Endothelial cell of umbilical vein (primary cell): ENCODE measurements around the gene UNC5B. TPM values are rescaled to one million over a fixed set of nuclear protein-coding genes. Genes with fewer than 3 reads are reported as not detected.

Source experiments
- BruUV-seq: library from RNA; stranded (reverse); fragments of 400-500 nt; replicated peaks from 2 replicates; lab custom pipeline; 2021; lab: Mats Ljungman, UMichigan
- CTCF ChIA-PET: fragments of 300-600, 350-600 bp; sonication (Branson Sonifier 250); formaldehyde crosslinking; loops from one replicate; lab custom pipeline; 2021; ENCODE audit warnings: antibody characterized with exemption, inconsistent platforms; lab: Charles Lee
- POLR2A ChIA-PET: fragments of 300-600, 350-600 bp; sonication (Branson Sonifier 250); formaldehyde crosslinking; loops from one replicate; lab custom pipeline; 2021; ENCODE audit warnings: antibody characterized with exemption, inconsistent platforms; lab: Charles Lee
- DNase-seq: peaks from one replicate; pipeline ENCODE4 v3.0.0-alpha.2; 2011; ENCODE audit warnings: low read depth, low spot score
- FAIRE-seq: peaks from 2 replicates; lab custom pipeline; 2011; peaks lifted over from hg19 to GRCh38; lab: Jason Lieb, UNC
- H2AFZ ChIP-seq: 2 replicates; pipeline ENCODE4 v1.6.0; 2012; ENCODE audit warnings: low read depth, low read length, control low read depth, inconsistent platforms
- H3K27ac ChIP-seq: 2 replicates; pipeline ENCODE4 v1.5.1; 2011; ENCODE audit warnings: low read depth, mild to moderate bottlenecking, control low read depth, low read length, moderate library complexity; ENCODE audit not compliant: insufficient read depth
- H3K27me3 ChIP-seq, 2 experiments: 2 replicates each; pipeline versions ENCODE4 v1.6.0 to v1.6.1; 2011; ENCODE audit warnings: low read length in 2 of 2, mixed read lengths in 1 of 2; ENCODE audit not compliant: control insufficient read depth in 2 of 2, insufficient read depth in 2 of 2
- H3K36me3 ChIP-seq, 2 experiments: 2 replicates in 1 of 2; 3 replicates in 1 of 2; pipeline ENCODE4 v1.5.1; 2011; ENCODE audit warnings: low read length in 2 of 2, mild to moderate bottlenecking in 1 of 2, moderate library complexity in 1 of 2; ENCODE audit not compliant: control insufficient read depth in 2 of 2, insufficient read depth in 2 of 2; ENCODE audit errors: extremely low read depth in 1 of 2
- H3K4me1 ChIP-seq: 3 replicates; pipeline ENCODE4 v1.5.1; 2011; ENCODE audit warnings: mild to moderate bottlenecking, low read length; ENCODE audit not compliant: control insufficient read depth, insufficient read depth; ENCODE audit errors: extremely low read depth
- H3K4me2 ChIP-seq: 2 replicates; pipeline ENCODE4 v1.6.1; 2011; ENCODE audit warnings: low read length, control low read depth, mixed read lengths; ENCODE audit not compliant: insufficient read depth
- H3K4me3 ChIP-seq, 3 experiments: fragments of 200-600 bp in 1 of 3; sonication (generic), shearing (Covaris generic) in 1 of 3; replicated peaks in 1 of 3; 2 replicates each; pipeline ENCODE4 v1.5.1; 2011 to 2016; ENCODE audit warnings: control low read depth in 3 of 3, low read length in 3 of 3, mild to moderate bottlenecking in 2 of 3, inconsistent platforms in 1 of 3, low read depth in 1 of 3, moderate library complexity in 1 of 3; ENCODE audit not compliant: insufficient read depth in 1 of 3
- H3K79me2 ChIP-seq: 2 replicates; pipeline ENCODE4 v1.6.0; 2012; ENCODE audit warnings: low read length, inconsistent platforms; ENCODE audit not compliant: control insufficient read depth, insufficient read depth
- H3K9ac ChIP-seq: replicated peaks from 2 replicates; pipeline ENCODE3; 2011; ENCODE audit warnings: low read length, control low read depth; ENCODE audit not compliant: insufficient read depth; ENCODE audit errors: extremely low read depth
- H3K9me1 ChIP-seq: replicated peaks from 3 replicates; pipeline ENCODE4 v1.6.0; 2011; ENCODE audit warnings: mild to moderate bottlenecking, low read length; ENCODE audit not compliant: control insufficient read depth, insufficient read depth; ENCODE audit errors: extremely low read depth
- H3K9me3 ChIP-seq: replicated peaks from 2 replicates; pipeline ENCODE4 v1.5.1; 2012; ENCODE audit warnings: low read length, inconsistent platforms; ENCODE audit not compliant: control insufficient read depth, insufficient read depth
- H4K20me1 ChIP-seq: replicated peaks from 2 replicates; pipeline ENCODE3; 2011; ENCODE audit warnings: mild to moderate bottlenecking, low read length; ENCODE audit not compliant: control insufficient read depth, insufficient read depth; ENCODE audit errors: extremely low read depth
- EZH2 ChIP-seq: IDR thresholded peaks from 2 replicates; pipeline ENCODE4 v1.6.1; 2012; ENCODE audit warnings: borderline replicate concordance, low read depth, mild to moderate bottlenecking, moderate library complexity, low read length, inconsistent platforms; ENCODE audit not compliant: severe bottlenecking
- MYC ChIP-seq: IDR thresholded peaks from one replicate; pipeline ENCODE4 v1.6.1; 2011; ENCODE audit warnings: mild to moderate bottlenecking, low read depth, low read length
- POLR2A ChIP-seq: IDR thresholded peaks from 2 replicates; pipeline ENCODE4 v1.6.1; 2012; ENCODE audit warnings: low read depth, mild to moderate bottlenecking, control low read depth, low read length
- dilution Hi-C: fragments of 300-500 bp; cut with MboI; formaldehyde crosslinking; loops from one replicate; pipeline ENCODE4 v1.15.0; 2019; ENCODE audit warnings: low sequenced_read_pairs; ENCODE audit not compliant: extremely low pct_ligation_motif_present
- intact Hi-C: fragments of 100-400 bp; cut with micrococcal nuclease; formaldehyde crosslinking; loops from one replicate; pipeline ENCODE4 v1.10.0; 2022
- polyA plus RNA-seq, 4 experiments: library from polyadenylated mRNA; depleted of rRNA in 3 of 4; stranded (reverse) in 3 of 4; unstranded in 1 of 4; fragments of >200 nt; gene quantifications; 2 replicates each; pipeline versions ENCODE4 v1.2.1 to v1.2.3, GENCODE V29; 2011 to 2012; ENCODE audit warnings: missing spikeins in 1 of 4
- total RNA-seq: library from RNA; stranded (reverse); gene quantifications from 2 replicates; pipeline ENCODE4 v1.2.3, GENCODE V29; 2021

UNC5B gene
- total and polyA plus RNA-seq, 2 donors (not counting 3 experiments of a cell fraction or from before 2014, with no cell fraction given), result 0.39 to 2.5 TPM

DNA sequence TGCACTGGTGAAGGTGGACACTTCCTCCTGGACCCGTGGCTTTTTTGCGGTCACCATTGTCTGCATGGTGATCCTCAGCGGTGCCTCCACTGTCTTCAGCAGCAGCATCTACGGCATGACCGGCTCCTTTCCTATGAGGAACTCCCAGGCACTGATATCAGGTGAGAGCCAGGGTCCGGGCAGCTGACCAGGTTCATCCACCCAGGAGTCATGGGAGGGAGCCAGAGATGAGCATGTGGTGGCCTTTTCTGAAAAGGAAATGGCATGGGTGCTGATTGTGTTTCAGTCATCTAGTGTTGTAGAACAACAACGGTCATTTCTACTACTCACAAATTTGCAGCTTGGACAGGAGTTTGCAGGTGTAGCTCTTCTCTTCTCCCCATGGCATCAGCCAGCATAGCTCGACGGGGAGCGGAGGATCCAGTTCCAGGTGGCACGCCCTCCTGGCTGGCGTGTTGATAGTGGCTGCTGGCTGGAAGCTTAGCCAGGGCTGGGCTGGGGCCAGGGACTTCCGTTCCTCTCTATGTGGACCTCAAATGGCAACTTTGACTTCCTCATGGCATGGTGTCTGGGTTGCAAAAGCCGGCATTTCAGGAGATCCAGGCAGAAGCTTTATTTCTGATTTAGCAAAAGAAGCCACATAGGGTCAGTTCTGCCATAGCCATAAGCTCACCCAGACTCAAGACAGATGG is 139.4 kb downstream of the UNC5B start:
- POLR2A ChIA-PET, result no interaction called here
- H3K4me3 ChIP-seq, result no peak overlapping the region
- no peaks in the 10 kb centered on the region for H3K36me3 ChIP-seq
- dilution Hi-C loops (no loop called here), intact Hi-C loops (no loop called here)
- H2AFZ ChIP-seq, result no peak overlapping the region
- no TSS peak for BruUV-seq
- FAIRE-seq (no peak), DNase-seq (no peak)
- no peak overlapping the region for H3K9ac ChIP-seq
- H3K27me3 ChIP-seq, result no peaks in the 10 kb centered on the region
- H3K4me2 ChIP-seq, result no peak overlapping the region
- no peaks in the 10 kb centered on the region for H3K9me3 ChIP-seq
- CTCF ChIA-PET, result interaction anchor here (1.3 to 1.5 kb wide), 3 partner anchors 13 to 218 kb away, joined by 3 to 4 read pairs (median 4); no protein-coding TSS in a partner anchor
- no peak for TF ChIP-seq POLR2A
- no peak for TF ChIP-seq EZH2
- no peak for TF ChIP-seq MYC
- H3K4me1 ChIP-seq, result peaks cover 13% of the 10 kb centered on the region
- H3K9me1 ChIP-seq, result no peaks in the 10 kb centered on the region
- no peaks in the 10 kb centered on the region for H3K79me2 ChIP-seq
- no peaks in the 10 kb centered on the region for H4K20me1 ChIP-seq
- H3K27ac ChIP-seq, result no peak overlapping the region

Other genes with a start within 250 kb of the UNC5B start
- gene SLC29A3, start 106.7 kb downstream of the UNC5B start, total RNA-seq, result 3.5 and 5.0 TPM in 2 replicates
- 8.7 and 9.1 TPM in 2 replicates for gene SLC29A3, start 106.7 kb downstream of the UNC5B start, polyA plus RNA-seq
- gene CDH23, start 184.3 kb downstream of the UNC5B start, total RNA-seq, result not detected in 2 replicates
- gene CDH23, start 184.3 kb downstream of the UNC5B start, polyA plus RNA-seq, result not detected in 2 replicates